Peyer's patch (tissue), 4 donors: ENCODE measurements around the gene PLEKHN1.

ENCODE experiments used
- CTCF ChIP-seq, 6 experiments: fragments of 450-650 bp in 4 of 6; fragments of 200-600 bp in 2 of 6; sonication (generic) in 1 of 6; IDR thresholded peaks; one replicate each; pipeline ENCODE4 v1.5.1; 2017 to 2019; ENCODE audit warnings: antibody characterized with exemption in 6 of 6, mild to moderate bottlenecking in 3 of 6, moderate library complexity in 1 of 6
- POLR2A ChIP-seq, 2 donors: fragments of 450-650 bp; IDR thresholded peaks; one replicate each; pipeline ENCODE4 v1.5.1; 2017; ENCODE audit warnings: antibody characterized with exemption in 2 of 2, mild to moderate bottlenecking in 2 of 2, moderate library complexity in 2 of 2

GRCh38 chr1:997713-997992, 31.4 kb downstream of the PLEKHN1 start:
- no peak for TF ChIP-seq CTCF (IDR thresholded peaks at IDR 0.05)
- no peak for TF ChIP-seq POLR2A (IDR thresholded peaks at IDR 0.05)
